ENCODE measurements around the gene RAB1A. TPM values are rescaled to one million over a fixed set of nuclear protein-coding genes. Genes with fewer than 3 reads are reported as not detected.

The RAB1A gene
- total and polyA plus RNA-seq, 9 of the 15 experiments (the other 6 are each of a cell fraction or from before 2014, with no cell fraction given) = 43.8 to 163 (median 67.7) TPM

DNA sequence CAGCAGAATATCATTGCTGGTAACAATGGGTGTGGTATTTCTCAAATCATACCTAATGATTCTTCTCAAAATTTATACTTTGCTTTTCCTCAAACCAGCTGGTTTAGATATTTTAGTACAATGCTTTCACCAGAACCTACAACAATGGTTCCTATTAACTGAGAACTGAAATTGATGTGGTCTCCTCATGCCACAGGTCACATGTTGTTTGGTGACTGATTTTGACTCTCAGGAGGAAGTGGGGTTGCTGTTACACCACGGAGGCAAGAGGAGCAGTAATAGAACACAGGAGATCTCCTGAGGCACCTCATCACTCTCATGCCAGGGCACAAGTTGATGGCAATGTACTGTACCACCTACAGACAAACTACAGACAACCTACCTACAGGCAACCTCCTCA lies 76.7 kb downstream of the RAB1A start:
- Histone ChIP-seq H3K36me3 (ENCODE audit: control insufficient read depth, insufficient read depth, low read length) (no peaks in the 10 kb centered on the region; the same call in 2 of the 3 replicates), H2AFZ (ENCODE audit: low read depth, low read length) (no peak overlapping the region), H3K79me2 (ENCODE audit: control insufficient read depth, insufficient read depth, low read length) (peaks cover 13% of the 10 kb centered on the region; the same call in 2 of the 3 replicates), H3K9ac (ENCODE audit: insufficient read depth in 1 of 2, low read depth in 2 of 2, low read length in 2 of 2) (no peak overlapping the region), H3K9me3 (replicated peaks; ENCODE audit: control insufficient read depth, insufficient read depth, low read depth, low read length) (peaks cover 3% of the 10 kb centered on the region; the same call in 1 of the 2 replicates), H3K4me1 (replicated peaks in 1 of 2; ENCODE audit: control insufficient read depth in 2 of 2, insufficient read depth in 2 of 2, low read length in 2 of 2) (peaks cover 12 to 22% of the 10 kb centered on the region in 2 experiments; a peak in 4 of 5 replicates), H3K27me3 (ENCODE audit: control insufficient read depth in 2 of 2, insufficient read depth in 2 of 2, low read length in 2 of 2) (no peaks in the 10 kb centered on the region), H3K4me3 (no peak overlapping the region), H4K20me1 (replicated peaks; ENCODE audit: control insufficient read depth, insufficient read depth, low read length) (peaks cover 6% of the 10 kb centered on the region), H3K27ac (ENCODE audit: extremely low read depth, low read depth, low read length) (no peak overlapping the region), H3K9me1 (ENCODE audit: control insufficient read depth, insufficient read depth, low read length) (no peaks in the 10 kb centered on the region), H3K4me2 (ENCODE audit: insufficient read depth, low read length) (no peak overlapping the region)
- intact Hi-C loops (cut with micrococcal nuclease) = no loop called here
- DNase-seq (ENCODE audit: extremely low read depth in 1 of 4, low spot score in 3 of 4) = no peak
- no peak for ATAC-seq
- WGBS (ENCODE audit: insufficient coverage, low coverage, missing lambda C conversion rate) = 0% methylated on average over 1 of the region's 1 CpG
- BruUV-seq (replicated peaks) = no TSS peak
- in situ Hi-C loops (cut with MboI) = no loop called here
- CTCF ChIA-PET (ENCODE audit: low intra/inter-chr PET ratio) = no interaction called here
- POLR2A ChIA-PET = interaction anchor here (1.0 to 1.2 kb wide), 2 partner anchors 10 to 77 kb away, joined by 3 to 5 read pairs; partner anchors contain the start of gene RAB1A
- FAIRE-seq = no peak
- TF ChIP-seq CEBPG (CRISPR knock-in tag; IDR thresholded peaks at IDR 0.05) (no peak), CEBPG (tag; conservative IDR thresholded peaks at IDR 0.05 in 1 of 2, IDR thresholded peaks at IDR 0.05 in 1 of 2) (no peak), NBN (IDR thresholded peaks at IDR 0.05; ENCODE audit: low read depth) (no peak), JUND (IDR thresholded peaks at IDR 0.05; ENCODE audit: borderline replicate concordance, low read depth, low read length) (no peak), JUND (tag; IDR thresholded peaks at IDR 0.05; ENCODE audit: borderline replicate concordance, low read depth, low read length) (no peak), TRIM28 (IDR thresholded peaks at IDR 0.05) (no peak), PCBP2 (IDR thresholded peaks at IDR 0.05; ENCODE audit: low read depth, low read length, poor library complexity, severe bottlenecking) (no peak), POLR2G (IDR thresholded peaks at IDR 0.05; ENCODE audit: low read depth, low read length) (no peak), BRD4 (IDR thresholded peaks at IDR 0.05) (no peak), MCM5 (IDR thresholded peaks at IDR 0.05; ENCODE audit: low read depth) (no peak)
- TF ChIP-seq, protein P1, sequence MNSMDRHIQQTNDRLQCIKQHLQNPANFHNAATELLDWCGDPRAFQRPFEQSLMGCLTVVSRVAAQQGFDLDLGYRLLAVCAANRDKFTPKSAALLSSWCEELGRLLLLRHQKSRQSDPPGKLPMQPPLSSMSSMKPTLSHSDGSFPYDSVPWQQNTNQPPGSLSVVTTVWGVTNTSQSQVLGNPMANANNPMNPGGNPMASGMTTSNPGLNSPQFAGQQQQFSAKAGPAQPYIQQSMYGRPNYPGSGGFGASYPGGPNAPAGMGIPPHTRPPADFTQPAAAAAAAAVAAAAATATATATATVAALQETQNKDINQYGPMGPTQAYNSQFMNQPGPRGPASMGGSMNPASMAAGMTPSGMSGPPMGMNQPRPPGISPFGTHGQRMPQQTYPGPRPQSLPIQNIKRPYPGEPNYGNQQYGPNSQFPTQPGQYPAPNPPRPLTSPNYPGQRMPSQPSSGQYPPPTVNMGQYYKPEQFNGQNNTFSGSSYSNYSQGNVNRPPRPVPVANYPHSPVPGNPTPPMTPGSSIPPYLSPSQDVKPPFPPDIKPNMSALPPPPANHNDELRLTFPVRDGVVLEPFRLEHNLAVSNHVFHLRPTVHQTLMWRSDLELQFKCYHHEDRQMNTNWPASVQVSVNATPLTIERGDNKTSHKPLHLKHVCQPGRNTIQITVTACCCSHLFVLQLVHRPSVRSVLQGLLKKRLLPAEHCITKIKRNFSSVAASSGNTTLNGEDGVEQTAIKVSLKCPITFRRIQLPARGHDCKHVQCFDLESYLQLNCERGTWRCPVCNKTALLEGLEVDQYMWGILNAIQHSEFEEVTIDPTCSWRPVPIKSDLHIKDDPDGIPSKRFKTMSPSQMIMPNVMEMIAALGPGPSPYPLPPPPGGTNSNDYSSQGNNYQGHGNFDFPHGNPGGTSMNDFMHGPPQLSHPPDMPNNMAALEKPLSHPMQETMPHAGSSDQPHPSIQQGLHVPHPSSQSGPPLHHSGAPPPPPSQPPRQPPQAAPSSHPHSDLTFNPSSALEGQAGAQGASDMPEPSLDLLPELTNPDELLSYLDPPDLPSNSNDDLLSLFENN (IDR thresholded peaks at IDR 0.05; ENCODE audit: low read depth in 2 of 2, low read length in 2 of 2) = no peak
- TF ChIP-seq, protein P2, sequence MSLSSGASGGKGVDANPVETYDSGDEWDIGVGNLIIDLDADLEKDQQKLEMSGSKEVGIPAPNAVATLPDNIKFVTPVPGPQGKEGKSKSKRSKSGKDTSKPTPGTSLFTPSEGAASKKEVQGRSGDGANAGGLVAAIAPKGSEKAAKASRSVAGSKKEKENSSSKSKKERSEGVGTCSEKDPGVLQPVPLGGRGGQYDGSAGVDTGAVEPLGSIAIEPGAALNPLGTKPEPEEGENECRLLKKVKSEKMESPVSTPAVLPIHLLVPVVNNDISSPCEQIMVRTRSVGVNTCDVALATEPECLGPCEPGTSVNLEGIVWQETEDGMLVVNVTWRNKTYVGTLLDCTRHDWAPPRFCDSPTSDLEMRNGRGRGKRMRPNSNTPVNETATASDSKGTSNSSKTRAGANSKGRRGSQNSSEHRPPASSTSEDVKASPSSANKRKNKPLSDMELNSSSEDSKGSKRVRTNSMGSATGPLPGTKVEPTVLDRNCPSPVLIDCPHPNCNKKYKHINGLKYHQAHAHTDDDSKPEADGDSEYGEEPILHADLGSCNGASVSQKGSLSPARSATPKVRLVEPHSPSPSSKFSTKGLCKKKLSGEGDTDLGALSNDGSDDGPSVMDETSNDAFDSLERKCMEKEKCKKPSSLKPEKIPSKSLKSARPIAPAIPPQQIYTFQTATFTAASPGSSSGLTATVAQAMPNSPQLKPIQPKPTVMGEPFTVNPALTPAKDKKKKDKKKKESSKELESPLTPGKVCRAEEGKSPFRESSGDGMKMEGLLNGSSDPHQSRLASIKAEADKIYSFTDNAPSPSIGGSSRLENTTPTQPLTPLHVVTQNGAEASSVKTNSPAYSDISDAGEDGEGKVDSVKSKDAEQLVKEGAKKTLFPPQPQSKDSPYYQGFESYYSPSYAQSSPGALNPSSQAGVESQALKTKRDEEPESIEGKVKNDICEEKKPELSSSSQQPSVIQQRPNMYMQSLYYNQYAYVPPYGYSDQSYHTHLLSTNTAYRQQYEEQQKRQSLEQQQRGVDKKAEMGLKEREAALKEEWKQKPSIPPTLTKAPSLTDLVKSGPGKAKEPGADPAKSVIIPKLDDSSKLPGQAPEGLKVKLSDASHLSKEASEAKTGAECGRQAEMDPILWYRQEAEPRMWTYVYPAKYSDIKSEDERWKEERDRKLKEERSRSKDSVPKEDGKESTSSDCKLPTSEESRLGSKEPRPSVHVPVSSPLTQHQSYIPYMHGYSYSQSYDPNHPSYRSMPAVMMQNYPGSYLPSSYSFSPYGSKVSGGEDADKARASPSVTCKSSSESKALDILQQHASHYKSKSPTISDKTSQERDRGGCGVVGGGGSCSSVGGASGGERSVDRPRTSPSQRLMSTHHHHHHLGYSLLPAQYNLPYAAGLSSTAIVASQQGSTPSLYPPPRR (CRISPR knock-in tag; IDR thresholded peaks at IDR 0.05; ENCODE audit: borderline replicate concordance) = no peak
- TF ChIP-seq, protein P3, sequence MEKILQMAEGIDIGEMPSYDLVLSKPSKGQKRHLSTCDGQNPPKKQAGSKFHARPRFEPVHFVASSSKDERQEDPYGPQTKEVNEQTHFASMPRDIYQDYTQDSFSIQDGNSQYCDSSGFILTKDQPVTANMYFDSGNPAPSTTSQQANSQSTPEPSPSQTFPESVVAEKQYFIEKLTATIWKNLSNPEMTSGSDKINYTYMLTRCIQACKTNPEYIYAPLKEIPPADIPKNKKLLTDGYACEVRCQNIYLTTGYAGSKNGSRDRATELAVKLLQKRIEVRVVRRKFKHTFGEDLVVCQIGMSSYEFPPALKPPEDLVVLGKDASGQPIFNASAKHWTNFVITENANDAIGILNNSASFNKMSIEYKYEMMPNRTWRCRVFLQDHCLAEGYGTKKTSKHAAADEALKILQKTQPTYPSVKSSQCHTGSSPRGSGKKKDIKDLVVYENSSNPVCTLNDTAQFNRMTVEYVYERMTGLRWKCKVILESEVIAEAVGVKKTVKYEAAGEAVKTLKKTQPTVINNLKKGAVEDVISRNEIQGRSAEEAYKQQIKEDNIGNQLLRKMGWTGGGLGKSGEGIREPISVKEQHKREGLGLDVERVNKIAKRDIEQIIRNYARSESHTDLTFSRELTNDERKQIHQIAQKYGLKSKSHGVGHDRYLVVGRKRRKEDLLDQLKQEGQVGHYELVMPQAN (IDR thresholded peaks at IDR 0.05; ENCODE audit: borderline replicate concordance) = no peak

All from K562 (cell line).